NCI-H2029 treated with DMSO at 0.1 percent for 48 hours (cell line): ENCODE measurements around the gene SPEG.
A peak's percentile ranks its signal among the peaks of the same experiment; 100 is the strongest.
"Not testable (repeated sequence)": the region's sequence is repeated elsewhere in the genome, so short reads cannot be mapped to it uniquely, and the experiment has no call there.

Experiments used
- DNase-seq: peaks from one replicate; lab custom pipeline; 2025; lab: John Stamatoyannopoulos, UW

SPEG gene

GRCh38 chr2:219434718-219435525 lies at the start of gene SPEG:
TSS of gene SPEG (plus strand) at chr2:219434843. CDS start at chr2:219434978, 135 bp downstream.
- DNase-seq = no peak

- DNase-seq = no peak
Observed at GRCh38 chr2:219384859-219385258, 49.8 kb upstream of the SPEG start.

- no peak for DNase-seq
Observed at GRCh38 chr2:219385958-219386520, 48.6 kb upstream of the SPEG start.

- no peak for DNase-seq
Observed at GRCh38 chr2:219386532-219387280, 47.9 kb upstream of the SPEG start.

- DNase-seq = no peak
Observed at GRCh38 chr2:219387306-219388120, 47.1 kb upstream of the SPEG start, which contains the start of gene DNPEP. TSS of gene DNPEP (minus strand) at chr2:219387912. CDS start at chr2:219387794, 118 bp downstream.

GRCh38 chr2:219388121-219388906 lies 46.3 kb upstream of the SPEG start:
- DNase-seq = peak; percentile 74

- DNase-seq = no peak
Observed at GRCh38 chr2:219388907-219389156, 45.8 kb upstream of the SPEG start.

GRCh38 chr2:219392754-219393153 lies 41.9 kb upstream of the SPEG start:
- DNase-seq = no peak

- not testable (repeated sequence) for DNase-seq
Observed at GRCh38 chr2:219395056-219395455, 39.6 kb upstream of the SPEG start.

GRCh38 chr2:219395609-219396008 lies 39.0 kb upstream of the SPEG start:
- DNase-seq = no peak

- peak; percentile 61 for DNase-seq
Observed at GRCh38 chr2:219396863-219397457, 37.7 kb upstream of the SPEG start.

GRCh38 chr2:219398721-219399363 lies 35.8 kb upstream of the SPEG start:
- peak; percentile 76 for DNase-seq

GRCh38 chr2:219399716-219400478 lies 34.7 kb upstream of the SPEG start:
- no peak for DNase-seq

GRCh38 chr2:219400562-219400961 lies 34.1 kb upstream of the SPEG start:
- no peak for DNase-seq

- no peak for DNase-seq
Observed at GRCh38 chr2:219401606-219402005, 33.0 kb upstream of the SPEG start.

GRCh38 chr2:219402665-219403515 lies 31.8 kb upstream of the SPEG start:
- DNase-seq = peak; percentile 46

GRCh38 chr2:219403861-219404260 lies 30.8 kb upstream of the SPEG start:
- DNase-seq = no peak

- DNase-seq = no peak
Observed at GRCh38 chr2:219404291-219404910, 30.2 kb upstream of the SPEG start.
